CD14-positive monocyte (primary cell): ENCODE results near the gene ABHD1. TPM values are rescaled to one million over a fixed set of nuclear protein-coding genes. Genes with fewer than 3 reads are reported as not detected.
"Not testable (repeated sequence)": the region's sequence is repeated elsewhere in the genome, so short reads cannot be mapped to it uniquely, and the experiment has no call there.

ENCODE experiments used
- DNase-seq, 3 donors: peaks; one replicate each; pipeline ENCODE4 v3.0.0-alpha.2; 2011 to 2022
- H2AFZ ChIP-seq: 2 replicates; pipeline ENCODE4 v1.6.0; 2012; ENCODE audit warnings: mild to moderate bottlenecking, low read depth, low read length, inconsistent platforms; ENCODE audit not compliant: insufficient read depth, poor library complexity, severe bottlenecking
- H3K27ac ChIP-seq, 2 donors: 1 replicate in 1 of 2; 2 replicates in 1 of 2; pipeline ENCODE4 v1.5.1; 2012 to 2013; ENCODE audit warnings: low read length in 2 of 2, control low read depth in 1 of 2, inconsistent platforms in 1 of 2, low read depth in 1 of 2, mild to moderate bottlenecking in 1 of 2
- H3K27me3 ChIP-seq, 2 donors: one replicate each; pipeline versions ENCODE4 v1.6.0 to v1.6.1; 2011 to 2013; ENCODE audit warnings: low read length in 2 of 2; ENCODE audit not compliant: control insufficient read depth in 2 of 2, insufficient read depth in 2 of 2
- H3K36me3 ChIP-seq, 2 donors: replicated peaks in 1 of 2; 1 replicate in 1 of 2; 2 replicates in 1 of 2; pipeline versions ENCODE4 v1.5.1 to v1.6.1; 2012 to 2013; ENCODE audit warnings: low read length in 2 of 2, control low read depth in 1 of 2, inconsistent platforms in 1 of 2, mild to moderate bottlenecking in 1 of 2; ENCODE audit not compliant: insufficient read depth in 2 of 2, control insufficient read depth in 1 of 2
- H3K4me1 ChIP-seq, 2 donors: 1 replicate in 1 of 2; 2 replicates in 1 of 2; pipeline versions ENCODE4 v1.5.1 to v1.6.1; 2012 to 2013; ENCODE audit warnings: low read length in 2 of 2, control low read depth in 1 of 2, inconsistent platforms in 1 of 2, mild to moderate bottlenecking in 1 of 2, moderate library complexity in 1 of 2; ENCODE audit not compliant: insufficient read depth in 2 of 2, control insufficient read depth in 1 of 2
- H3K4me2 ChIP-seq: replicated peaks from 2 replicates; pipeline ENCODE3; 2012; ENCODE audit warnings: low read length, moderate library complexity, mild to moderate bottlenecking; ENCODE audit not compliant: poor library complexity, severe bottlenecking; ENCODE audit errors: extremely low read depth
- H3K4me3 ChIP-seq, 3 experiments: fragments of 200-600 bp in 1 of 3; sonication (generic) in 1 of 3; replicated peaks in 1 of 3; 1 replicate in 2 of 3; 2 replicates in 1 of 3; pipeline ENCODE4 v1.5.1; 2011 to 2013; ENCODE audit warnings: low read length in 3 of 3, mild to moderate bottlenecking in 3 of 3, control low read depth in 2 of 3, low read depth in 2 of 3, inconsistent platforms in 1 of 3, moderate library complexity in 1 of 3
- H3K79me2 ChIP-seq: 2 replicates; pipeline ENCODE4 v1.6.0; 2012; ENCODE audit warnings: mild to moderate bottlenecking, control low read depth, inconsistent platforms, low read length, moderate library complexity; ENCODE audit not compliant: insufficient read depth
- H3K9ac ChIP-seq: 2 replicates; pipeline ENCODE4 v1.6.0; 2017; ENCODE audit warnings: low read length, mild to moderate bottlenecking; ENCODE audit not compliant: insufficient read depth, poor library complexity, severe bottlenecking
- H3K9me3 ChIP-seq, 2 donors: replicated peaks in 1 of 2; 1 replicate in 1 of 2; 2 replicates in 1 of 2; pipeline versions ENCODE4 v1.5.1 to v1.6.1; 2012 to 2013; ENCODE audit warnings: low read length in 2 of 2, control low read depth in 1 of 2; ENCODE audit not compliant: control insufficient read depth in 1 of 2, insufficient read depth in 1 of 2
- H4K20me1 ChIP-seq: 2 replicates; pipeline ENCODE4 v1.6.0; 2012; ENCODE audit warnings: mild to moderate bottlenecking, low read length, control low read depth, moderate library complexity; ENCODE audit not compliant: insufficient read depth
- H3K27ac Mint-ChIP-seq, 7 donors: one replicate each; pipeline ENCODE4 v1.8.0; 2020; ENCODE audit warnings: mild to moderate bottlenecking in 7 of 7, mixed read lengths in 7 of 7, moderate library complexity in 6 of 7, inconsistent platforms in 2 of 7
- H3K27me3 Mint-ChIP-seq, 3 donors: one replicate each; pipeline ENCODE4 v1.8.0; 2021 to 2022; ENCODE audit warnings: low read depth in 3 of 3, mild to moderate bottlenecking in 3 of 3, mixed read lengths in 3 of 3, moderate library complexity in 3 of 3, inconsistent platforms in 1 of 3
- H3K36me3 Mint-ChIP-seq, 2 donors: one replicate each; pipeline ENCODE4 v1.8.0; 2020; ENCODE audit warnings: mixed read lengths in 2 of 2, inconsistent platforms in 1 of 2, mild to moderate bottlenecking in 1 of 2
- H3K4me1 Mint-ChIP-seq: one replicate; pipeline ENCODE4 v1.8.0; 2020; ENCODE audit warnings: mild to moderate bottlenecking, mixed read lengths
- H3K4me3 Mint-ChIP-seq, 2 donors: one replicate each; pipeline ENCODE4 v1.8.0; 2020; ENCODE audit warnings: mild to moderate bottlenecking in 2 of 2, mixed read lengths in 2 of 2, moderate library complexity in 1 of 2
- H3K9me3 Mint-ChIP-seq, 7 donors: one replicate each; pipeline ENCODE4 v1.8.0; 2020 to 2022; ENCODE audit warnings: mixed read lengths in 7 of 7, mild to moderate bottlenecking in 6 of 7, moderate library complexity in 6 of 7, inconsistent platforms in 2 of 7
- WGBS: methylation state at CpG from one replicate; pipeline ENCODE4 v1.1.5; 2013; ENCODE audit warnings: missing lambda C conversion rate; ENCODE audit not compliant: insufficient coverage; 5-methylcytosine and 5-hydroxymethylcytosine counted together
- intact Hi-C, 2 donors: fragments of 100-400 bp; cut with micrococcal nuclease; formaldehyde crosslinking; loops; one replicate each; pipeline versions ENCODE4 v1.15.0 to v1.15.1; 2023
- polyA plus RNA-seq, 3 donors: library from polyadenylated mRNA; depleted of rRNA in 1 of 3; unstranded in 2 of 3; stranded (reverse) in 1 of 3; fragments of 300-500 nt in 2 of 3; fragments of >200 nt in 1 of 3; fragmentation: Illumina TruSeq in 2 of 3; gene quantifications; 1 replicate in 2 of 3; 2 replicates in 1 of 3; pipeline ENCODE4 v1.2.3, GENCODE V29; 2012 to 2021
- TF ChIP-seq, protein P1 (sequence below): fragments of 200-600 bp; IDR thresholded peaks from one replicate; pipeline ENCODE4 v1.8.0; 2022; ENCODE audit warnings: antibody characterized with exemption, mild to moderate bottlenecking

The ABHD1 gene
- polyA plus RNA-seq, 3 donors, result 0.08 to 1.2 (median 0.25) TPM

DNA sequence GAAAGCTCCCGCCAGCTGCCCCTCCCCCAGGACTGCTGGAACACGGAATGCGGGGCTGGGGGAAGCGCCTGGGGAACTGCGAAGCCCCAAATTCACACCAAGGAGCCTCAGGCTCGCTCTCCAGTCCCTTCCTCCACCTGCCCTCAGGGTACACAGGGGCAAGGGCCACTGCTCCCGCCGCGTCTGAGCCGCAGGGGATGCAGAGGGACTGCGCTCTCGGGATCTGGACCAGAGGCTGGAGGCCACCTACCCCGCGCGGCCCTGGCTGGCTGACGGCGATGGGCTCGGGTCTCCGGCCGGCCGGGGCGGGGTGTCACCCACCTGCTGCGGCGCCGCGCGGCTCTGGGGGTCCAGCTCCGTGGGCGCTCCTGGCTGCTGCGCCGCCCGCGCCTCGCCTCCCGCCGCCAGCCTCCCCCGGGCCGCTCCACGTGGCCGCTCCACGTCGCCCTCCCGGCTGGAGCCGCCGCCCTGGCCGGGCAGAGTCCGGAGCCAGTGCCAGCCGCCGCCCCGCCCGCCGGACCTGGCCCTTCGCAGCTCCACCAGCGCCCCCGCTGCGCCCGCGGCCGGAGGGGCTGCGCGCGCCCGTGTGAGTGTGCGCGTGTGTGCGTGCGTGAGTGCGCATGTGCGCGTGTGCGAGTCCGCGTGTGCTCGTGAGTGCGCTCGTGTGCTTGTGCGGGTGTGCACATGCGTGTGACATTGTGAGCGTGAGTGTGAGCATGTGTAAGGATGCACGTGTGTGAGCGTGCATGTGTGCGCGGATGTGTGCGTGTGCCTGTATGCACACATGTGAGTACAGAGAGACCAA is 4.9 kb upstream of the ABHD1 start, which contains the start of gene CGREF1:
Gene CGREF1, minus strand, starts transcription at position 604 of the 805 bp plus-strand sequence. CDS start 14,762 bp downstream, outside the sequence.
- H3K9ac ChIP-seq, result peak within 1 kb of the TSS; percentile 43
- H3K9me3 Mint-ChIP-seq, result peaks cover 0 to 7% (median 5%) of the 10 kb centered on the region in 7 donors
- peaks cover 25 to 30% (median 27%) of the 10 kb centered on the region in 3 donors for H3K27me3 Mint-ChIP-seq
- peaks cover 32% of the 10 kb centered on the region for H3K4me1 Mint-ChIP-seq
- H3K27ac Mint-ChIP-seq, result peak within 1 kb of the TSS in 3 of 7 donors; percentile 26 to 73 (median 51)
- H2AFZ ChIP-seq, result peak within 1 kb of the TSS; percentile 78
- H3K79me2 ChIP-seq, result no peaks in the 10 kb centered on the region
- peaks cover 3 to 4% of the 10 kb centered on the region in 2 donors for H3K36me3 Mint-ChIP-seq
- peaks cover 12 to 29% of the 10 kb centered on the region in 2 donors for H3K27me3 ChIP-seq
- H3K9me3 ChIP-seq, result no peaks in the 10 kb centered on the region
- no peaks in the 10 kb centered on the region for H3K36me3 ChIP-seq
- no peaks in the 10 kb centered on the region for H4K20me1 ChIP-seq
- H3K4me2 ChIP-seq, result peak within 1 kb of the TSS; percentile 79
- intact Hi-C loops, result no loop called here
- H3K4me3 ChIP-seq, result peak within 1 kb of the TSS in 1 of 3 experiments; percentile 72
- TF ChIP-seq, protein P1, sequence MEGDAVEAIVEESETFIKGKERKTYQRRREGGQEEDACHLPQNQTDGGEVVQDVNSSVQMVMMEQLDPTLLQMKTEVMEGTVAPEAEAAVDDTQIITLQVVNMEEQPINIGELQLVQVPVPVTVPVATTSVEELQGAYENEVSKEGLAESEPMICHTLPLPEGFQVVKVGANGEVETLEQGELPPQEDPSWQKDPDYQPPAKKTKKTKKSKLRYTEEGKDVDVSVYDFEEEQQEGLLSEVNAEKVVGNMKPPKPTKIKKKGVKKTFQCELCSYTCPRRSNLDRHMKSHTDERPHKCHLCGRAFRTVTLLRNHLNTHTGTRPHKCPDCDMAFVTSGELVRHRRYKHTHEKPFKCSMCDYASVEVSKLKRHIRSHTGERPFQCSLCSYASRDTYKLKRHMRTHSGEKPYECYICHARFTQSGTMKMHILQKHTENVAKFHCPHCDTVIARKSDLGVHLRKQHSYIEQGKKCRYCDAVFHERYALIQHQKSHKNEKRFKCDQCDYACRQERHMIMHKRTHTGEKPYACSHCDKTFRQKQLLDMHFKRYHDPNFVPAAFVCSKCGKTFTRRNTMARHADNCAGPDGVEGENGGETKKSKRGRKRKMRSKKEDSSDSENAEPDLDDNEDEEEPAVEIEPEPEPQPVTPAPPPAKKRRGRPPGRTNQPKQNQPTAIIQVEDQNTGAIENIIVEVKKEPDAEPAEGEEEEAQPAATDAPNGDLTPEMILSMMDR, result no peak
- peak within 1 kb of the TSS; percentile 73 to 93 for H3K4me3 Mint-ChIP-seq
- DNase-seq, result no peak
- WGBS, result 3% methylated on average over 82 of the region's 84 CpGs
- H3K27ac ChIP-seq, result no peak within 1 kb of the TSS
- H3K4me1 ChIP-seq, result peaks cover 30 to 34% of the 10 kb centered on the region in 2 donors

DNA sequence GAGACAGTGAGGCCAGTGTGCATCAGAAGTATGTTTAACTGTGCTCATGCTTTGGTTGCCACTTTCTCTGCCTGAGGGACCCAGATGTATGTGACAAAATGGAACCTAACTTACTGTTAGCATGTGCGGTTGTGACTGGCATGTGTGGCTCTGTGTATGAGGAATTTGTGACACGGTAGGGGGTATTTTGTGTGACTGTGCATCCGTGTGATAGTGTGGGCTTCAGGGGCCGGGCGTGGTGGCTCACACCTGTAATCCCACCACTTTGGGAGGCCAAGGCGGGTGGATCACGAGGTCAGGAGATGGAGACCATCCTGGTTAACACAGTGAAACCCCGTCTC is 4.3 kb upstream of the ABHD1 start:
- H3K27me3 ChIP-seq, result peaks cover 12 to 29% of the 10 kb centered on the region in 2 donors
- peak overlapping the region; percentile 78 for H2AFZ ChIP-seq
- WGBS, result 91% methylated on average over 8 of the region's 8 CpGs
- intact Hi-C loops, H3K9me3 ChIP-seq, H3K79me2 ChIP-seq, H3K36me3 Mint-ChIP-seq, H3K36me3 ChIP-seq, H3K9me3 Mint-ChIP-seq, DNase-seq, H4K20me1 ChIP-seq, H3K27ac ChIP-seq: not testable (repeated sequence)
- H3K4me2 ChIP-seq, result peak overlapping the region; percentile 79
- H3K27me3 Mint-ChIP-seq, result peaks cover 23 to 30% (median 27%) of the 10 kb centered on the region in 3 donors
- peak overlapping the region; percentile 43 for H3K9ac ChIP-seq
- H3K4me3 ChIP-seq, result peak overlapping the region in 1 of 3 experiments; percentile 72
- H3K4me1 Mint-ChIP-seq, result peaks cover 34% of the 10 kb centered on the region
- peak overlapping the region; percentile 73 to 93 for H3K4me3 Mint-ChIP-seq
- H3K4me1 ChIP-seq, result peaks cover 33 to 38% of the 10 kb centered on the region in 2 donors
- peak overlapping the region in 2 of 7 donors; percentile 26 to 73 for H3K27ac Mint-ChIP-seq
